GM19351 (cell line): ENCODE data around the gene MCM5.
"Not testable (repeated sequence)": the region's sequence is repeated elsewhere in the genome, so short reads cannot be mapped to it uniquely, and the experiment has no call there.

Experiments
- ATAC-seq: cut with Tn5 transposase; IDR thresholded peaks from one replicate; pipeline ENCODE4 v1.9.1; 2021; ENCODE audit warnings: mild to moderate bottlenecking, moderate library complexity; ENCODE audit not compliant: unreplicated experiment

MCM5 gene

DNA sequence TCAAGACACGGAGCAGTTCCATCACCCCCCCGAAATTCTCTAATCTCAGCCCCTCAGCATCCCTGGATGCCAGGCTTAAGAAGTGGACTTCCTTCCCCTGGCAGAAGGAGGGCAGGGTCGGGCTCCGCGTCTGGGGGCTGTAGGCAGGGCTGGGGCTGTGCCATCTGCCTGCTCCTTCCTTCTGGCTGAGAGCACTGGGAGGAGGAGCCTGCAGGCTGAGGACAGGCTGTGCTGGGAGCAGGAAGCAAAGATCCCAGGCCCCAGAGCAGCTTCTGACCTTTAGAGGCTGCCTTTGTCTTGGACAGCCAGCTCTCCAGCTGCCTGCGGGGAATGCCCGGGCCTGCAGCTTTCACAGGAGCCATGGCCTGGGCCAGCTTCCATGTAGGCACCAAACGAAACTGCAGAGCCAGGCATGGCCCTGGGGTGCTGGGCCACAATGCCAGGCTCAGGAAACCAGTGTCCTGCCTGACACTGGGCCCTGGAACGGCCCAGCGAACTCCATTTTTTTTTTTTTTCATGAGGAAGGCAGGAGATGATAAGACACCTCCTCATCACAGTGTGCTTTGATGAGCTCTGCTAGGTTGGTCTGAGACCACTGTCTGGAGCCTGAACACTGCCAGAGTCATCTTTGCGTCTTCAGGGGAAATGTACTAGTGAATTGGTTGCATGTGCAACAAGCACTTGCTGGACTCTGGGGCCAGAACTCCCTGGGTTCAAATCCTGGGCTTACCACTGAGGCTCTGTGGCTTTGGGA, 67.9 kb downstream of the MCM5 start:
- no peak for ATAC-seq

DNA sequence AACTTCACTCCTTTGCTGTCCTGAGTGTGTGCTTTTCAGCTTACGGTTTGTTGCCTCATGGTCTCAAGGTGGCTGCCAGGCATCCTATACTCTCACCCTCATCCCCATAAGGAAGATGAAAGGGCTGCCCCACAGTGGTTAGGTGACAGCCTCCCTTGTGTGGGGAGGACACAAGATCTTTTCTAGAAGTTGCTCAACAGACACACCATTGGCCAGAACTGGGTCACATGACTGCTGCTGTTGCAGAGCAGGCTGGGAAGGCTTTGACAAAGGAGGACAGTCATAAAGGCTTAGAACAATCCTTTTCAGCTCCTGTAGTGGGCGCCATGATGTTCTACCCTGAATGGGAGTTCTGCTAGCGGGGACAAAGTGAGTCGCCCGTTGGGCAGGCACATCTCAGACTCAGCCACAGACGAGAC, 71.0 kb downstream of the MCM5 start:
- ATAC-seq, result no peak

DNA sequence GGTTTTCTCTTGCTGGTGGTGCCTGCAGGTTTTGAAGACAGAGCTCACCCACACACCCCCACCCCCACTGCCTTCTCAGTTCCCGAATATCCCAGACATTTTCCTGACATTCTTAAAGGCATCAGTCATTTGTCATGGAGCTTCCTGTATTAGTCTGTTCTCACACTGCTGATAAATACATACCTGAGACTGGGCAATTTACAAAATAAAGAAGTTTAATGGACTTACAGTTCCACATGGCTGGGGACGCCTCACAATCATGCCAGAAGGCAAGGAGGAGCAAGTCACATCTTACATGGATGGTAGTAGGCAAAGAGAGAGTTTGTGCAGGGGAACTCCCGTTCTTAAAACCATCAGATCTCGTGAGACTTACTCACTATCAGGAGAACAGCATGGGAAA, 71.6 kb downstream of the MCM5 start:
- not testable (repeated sequence) for ATAC-seq

DNA sequence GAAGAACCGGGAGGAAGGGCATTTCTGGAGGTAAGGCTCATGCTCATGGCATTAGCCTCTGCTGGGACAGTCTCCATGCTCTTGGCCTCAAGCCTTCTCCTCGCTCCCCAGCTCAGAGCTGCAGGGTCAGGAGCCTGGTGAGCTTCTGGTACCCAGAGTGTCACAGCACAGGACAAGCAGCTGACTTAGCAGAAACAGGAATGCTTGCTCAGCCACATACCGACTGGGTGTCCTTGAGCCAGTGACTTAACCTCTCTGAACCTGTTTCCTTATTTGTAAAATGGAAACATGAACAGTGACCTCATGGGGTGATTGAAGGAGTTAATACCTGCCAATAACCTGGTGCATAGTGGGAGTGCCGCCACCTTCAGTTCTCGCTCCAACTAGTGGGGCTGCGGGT, 72.5 kb downstream of the MCM5 start:
- no peak for ATAC-seq

DNA sequence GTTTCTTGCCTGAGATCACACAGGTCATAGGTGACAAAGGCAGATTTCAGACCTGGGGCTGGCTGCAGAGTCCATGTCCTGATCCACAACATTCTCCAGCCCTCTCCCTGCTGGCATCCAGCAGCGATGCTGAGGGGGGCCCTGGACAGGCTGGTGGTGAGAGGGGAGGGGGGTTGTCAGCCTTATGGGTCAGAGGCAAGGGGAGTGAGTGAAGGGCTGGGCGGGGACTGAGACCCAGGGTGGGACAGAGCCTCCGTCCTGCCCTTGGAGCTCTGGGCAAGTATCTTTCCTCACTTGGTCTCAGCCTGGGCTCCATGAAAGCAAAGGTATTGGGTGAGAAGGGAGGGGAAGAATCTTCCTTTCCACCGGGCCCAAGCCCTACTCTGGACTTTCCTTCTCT, 74.0 kb downstream of the MCM5 start:
- no peak for ATAC-seq
